ENCODE measurements around the gene SLC13A4. TPM values are rescaled to one million over a fixed set of nuclear protein-coding genes. Genes with fewer than 3 reads are reported as not detected.
A peak's percentile ranks its signal among the peaks of the same experiment; 100 is the strongest.

The SLC13A4 gene
- total and polyA plus RNA-seq, 2 of the 13 experiments (the other 11 are each of a cell fraction or from before 2014, with no cell fraction given), result 0.04 TPM; not detected in 1

- TF ChIP-seq ARID5B (CRISPR knock-in tag; IDR thresholded peaks at IDR 0.05) (no peak), ZNF263 (CRISPR knock-in tag; IDR thresholded peaks at IDR 0.05) (no peak), REXO4 (CRISPR knock-in tag; IDR thresholded peaks at IDR 0.05; ENCODE audit: borderline replicate concordance) (no peak), ZNF431 (CRISPR knock-in tag; IDR thresholded peaks at IDR 0.05; ENCODE audit: borderline replicate concordance, low read depth) (no peak), CAMTA2 (CRISPR knock-in tag; IDR thresholded peaks at IDR 0.05; ENCODE audit: borderline replicate concordance) (no peak), SP2 (CRISPR knock-in tag; IDR thresholded peaks at IDR 0.05) (no peak), LBX2 (CRISPR knock-in tag; IDR thresholded peaks at IDR 0.05; ENCODE audit: borderline replicate concordance) (no peak), CEBPB (IDR thresholded peaks at IDR 0.05; ENCODE audit: borderline replicate concordance, low read depth, low read length) (peak; percentile 94), ZNF329 (CRISPR knock-in tag; IDR thresholded peaks at IDR 0.05; ENCODE audit: low read depth) (no peak), AGO1 (IDR thresholded peaks at IDR 0.05; ENCODE audit: low read depth, low read length, poor library complexity, severe bottlenecking) (no peak), ERF (CRISPR knock-in tag; IDR thresholded peaks at IDR 0.05) (no peak), AHR (CRISPR knock-in tag; IDR thresholded peaks at IDR 0.05) (no peak), BRD4 (CRISPR knock-in tag; IDR thresholded peaks at IDR 0.05) (no peak), EP300 (IDR thresholded peaks at IDR 0.05; ENCODE audit: low read depth in 2 of 2, low read length in 2 of 2) (0 out of 4 replicates have a peak, but pooled peaks of 1 of the 2 experiments have one; percentile 4), EP300 (CRISPR knock-in tag; IDR thresholded peaks at IDR 0.05; ENCODE audit: borderline replicate concordance) (no peak), TERF1 (CRISPR knock-in tag; IDR thresholded peaks at IDR 0.05) (no peak), RBM39 (IDR thresholded peaks at IDR 0.05; ENCODE audit: low read depth, low read length, poor library complexity, severe bottlenecking) (no peak), CEBPG (CRISPR knock-in tag; IDR thresholded peaks at IDR 0.05) (peak; percentile 92), ZNF766 (CRISPR knock-in tag; IDR thresholded peaks at IDR 0.05; ENCODE audit: borderline replicate concordance) (no peak), NR2C2 (CRISPR knock-in tag; IDR thresholded peaks at IDR 0.05; ENCODE audit: borderline replicate concordance) (no peak), ZBTB37 (CRISPR knock-in tag; IDR thresholded peaks at IDR 0.05) (no peak), RBAK (CRISPR knock-in tag; IDR thresholded peaks at IDR 0.05) (no peak)
Observed at GRCh38 chr7:135661311-135662122, 66.5 kb downstream of the SLC13A4 start (continued).

All from HepG2 (cell line).